Central memory CD8-positive, alpha-beta T cell (primary cell): ENCODE measurements around the gene GCNA.
"Not testable (repeated sequence)": the region's sequence is repeated elsewhere in the genome, so short reads cannot be mapped to it uniquely, and the experiment has no call there.

Experiments
- ATAC-seq: fragments of 150-1000 bp; cut with Tn5 transposase; replicated peaks from 2 replicates; pipeline ENCODE4 v1.10.0; 2022; ENCODE audit warnings: mild to moderate bottlenecking, moderate FRiP score, moderate number of reproducible peaks; ENCODE audit not compliant: poor library complexity, severe bottlenecking; ENCODE audit errors: extremely low read depth
- DNase-seq, 2 donors: peaks; one replicate each; pipeline ENCODE4 v3.0.0; 2021; ENCODE audit warnings: low spot score in 2 of 2
- H3K27ac Mint-ChIP-seq: one replicate; pipeline ENCODE4 v1.8.0; 2022; ENCODE audit warnings: low read depth, mild to moderate bottlenecking, moderate library complexity, mixed read lengths
- H3K27me3 Mint-ChIP-seq: one replicate; pipeline ENCODE4 v1.8.0; 2022; ENCODE audit warnings: mixed read lengths
- H3K36me3 Mint-ChIP-seq: one replicate; pipeline ENCODE4 v1.8.0; 2022; ENCODE audit warnings: mild to moderate bottlenecking, moderate library complexity, mixed read lengths; ENCODE audit not compliant: insufficient read depth
- H3K4me1 Mint-ChIP-seq: one replicate; pipeline ENCODE4 v1.8.0; 2022; ENCODE audit warnings: mixed read lengths
- H3K4me3 Mint-ChIP-seq: one replicate; pipeline ENCODE4 v1.8.0; 2022; ENCODE audit warnings: mild to moderate bottlenecking, moderate library complexity, mixed read lengths
- H3K9me3 Mint-ChIP-seq: one replicate; pipeline ENCODE4 v1.8.0; 2022; ENCODE audit warnings: mixed read lengths

GCNA gene

DNA sequence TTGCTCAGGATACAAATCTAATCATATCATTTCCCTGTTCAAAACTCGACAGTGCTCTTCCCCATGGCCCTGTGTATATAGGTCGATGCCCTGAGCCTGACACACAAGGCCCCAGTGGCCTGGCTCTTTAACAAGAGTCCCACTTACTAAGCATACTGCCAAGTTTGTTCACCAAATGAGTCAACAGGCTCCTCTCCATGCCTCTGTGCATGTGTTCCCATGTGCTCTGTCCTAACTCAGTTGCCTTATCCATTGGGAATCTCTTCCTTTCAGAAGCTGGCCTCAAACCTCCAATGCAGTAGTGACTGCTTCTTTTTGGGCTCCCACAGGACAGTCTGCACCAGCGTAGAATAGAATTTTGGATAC lies 59.0 kb downstream of the GCNA start:
- ATAC-seq (peak; percentile 10), DNase-seq (no peak)
- H3K4me3 Mint-ChIP-seq: no peak overlapping the region

DNA sequence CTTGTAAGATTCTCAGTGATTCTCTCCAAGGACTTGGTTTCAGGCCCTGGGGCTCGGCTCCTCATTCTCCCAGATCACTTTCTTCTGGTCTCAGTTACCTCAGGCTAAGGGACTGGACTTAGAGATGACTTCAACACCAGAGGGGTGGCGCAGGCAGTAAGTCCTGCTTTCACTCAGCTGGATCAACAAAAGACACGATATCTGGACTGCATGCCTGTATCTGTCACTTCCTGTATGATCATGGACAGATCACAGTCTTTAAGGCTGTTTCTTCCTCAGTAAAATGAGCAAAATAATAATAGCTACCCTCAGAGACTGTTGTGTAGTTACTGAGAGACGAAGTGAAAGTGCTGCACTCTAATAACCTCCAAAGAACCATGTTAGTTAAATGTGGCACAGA lies 59.6 kb downstream of the GCNA start:
- Mint-ChIP-seq H3K36me3 (no peaks in the 10 kb centered on the region), H3K4me1 (peaks cover 19% of the 10 kb centered on the region), H3K4me3 (no peak overlapping the region), H3K27ac (no peak overlapping the region), H3K27me3 (no peaks in the 10 kb centered on the region), H3K9me3 (no peaks in the 10 kb centered on the region)
- ATAC-seq (peak; percentile 35), DNase-seq (no peak)

More for the DNA sequence above, 59.0 kb downstream of the GCNA start:
- Mint-ChIP-seq H3K4me1 (peaks cover 19% of the 10 kb centered on the region), H3K36me3 (no peaks in the 10 kb centered on the region), H3K27ac (no peak overlapping the region), H3K9me3 (no peaks in the 10 kb centered on the region), H3K27me3 (no peaks in the 10 kb centered on the region)

DNA sequence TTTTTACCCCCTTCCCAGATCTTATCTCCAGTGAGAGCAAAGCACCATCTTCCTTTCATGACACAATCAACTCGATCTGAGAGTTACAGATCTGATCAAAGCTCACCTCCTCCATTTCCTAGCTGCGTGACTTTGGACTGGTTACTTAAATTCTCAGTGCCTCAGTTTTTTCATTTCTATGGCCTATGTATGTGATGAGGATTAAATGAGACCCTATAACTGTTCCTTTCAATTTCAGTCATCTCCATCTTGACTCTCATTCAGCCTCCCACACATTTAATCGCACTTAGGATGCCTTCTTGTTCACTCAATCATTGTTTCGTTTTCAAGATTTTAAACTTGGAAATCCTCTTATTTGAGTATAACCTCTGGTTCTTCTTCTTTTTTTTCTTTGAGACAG lies 60.2 kb downstream of the GCNA start:
- no peaks in the 10 kb centered on the region for H3K27me3 Mint-ChIP-seq
- peaks cover 19% of the 10 kb centered on the region for H3K4me1 Mint-ChIP-seq
- no peak overlapping the region for H3K4me3 Mint-ChIP-seq
- DNase-seq: no peak
- H3K36me3 Mint-ChIP-seq: no peaks in the 10 kb centered on the region
- no peaks in the 10 kb centered on the region for H3K9me3 Mint-ChIP-seq
- no peak for ATAC-seq
- H3K27ac Mint-ChIP-seq: no peak overlapping the region

DNA sequence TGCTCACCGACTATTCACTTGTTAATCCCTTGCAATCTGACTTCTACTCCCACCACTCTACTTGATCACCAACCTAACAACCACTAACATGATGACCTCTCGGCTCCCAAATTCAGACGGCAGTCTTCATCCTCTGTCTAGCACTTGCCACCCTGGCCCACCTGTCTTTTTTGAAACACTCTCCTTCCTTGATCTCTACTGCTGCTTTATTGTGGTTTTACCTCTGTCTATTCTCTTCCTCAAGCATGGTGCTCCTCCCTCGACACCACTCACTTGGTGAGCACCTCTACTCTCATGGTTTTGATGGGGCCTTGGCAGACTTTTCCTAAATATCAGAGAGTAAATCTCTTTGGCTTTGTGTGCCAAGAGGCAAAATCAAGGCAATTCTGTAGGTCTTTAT lies 61.8 kb downstream of the GCNA start:
- no peaks in the 10 kb centered on the region for H3K9me3 Mint-ChIP-seq
- no peak overlapping the region for H3K27ac Mint-ChIP-seq
- ATAC-seq (peak; percentile 33), DNase-seq (no peak)
- no peaks in the 10 kb centered on the region for H3K36me3 Mint-ChIP-seq
- H3K4me1 Mint-ChIP-seq: peaks cover 19% of the 10 kb centered on the region
- H3K27me3 Mint-ChIP-seq: no peaks in the 10 kb centered on the region
- H3K4me3 Mint-ChIP-seq: no peak overlapping the region

DNA sequence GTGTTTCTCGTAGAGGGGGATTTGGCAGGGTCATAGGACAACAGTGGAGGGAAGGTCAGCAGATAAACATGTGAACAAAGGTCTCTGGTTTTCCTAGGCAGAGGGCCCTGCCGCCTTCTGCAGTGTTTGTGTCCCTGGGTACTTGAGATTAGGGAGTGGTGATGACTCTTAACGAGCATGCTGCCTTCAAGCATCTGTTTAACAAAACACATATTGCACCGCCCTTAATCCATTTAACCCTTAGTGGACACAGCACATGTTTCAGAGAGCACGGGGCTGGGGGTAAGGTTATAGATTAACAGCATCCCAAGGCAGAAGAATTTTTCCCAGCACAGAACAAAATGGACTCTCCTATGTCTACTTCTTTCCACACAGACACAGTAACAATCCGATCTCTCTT lies 66.2 kb downstream of the GCNA start:
- H3K4me3 Mint-ChIP-seq, DNase-seq, H3K4me1 Mint-ChIP-seq, H3K27ac Mint-ChIP-seq, H3K9me3 Mint-ChIP-seq, ATAC-seq, H3K36me3 Mint-ChIP-seq, H3K27me3 Mint-ChIP-seq: not testable (repeated sequence)

DNA sequence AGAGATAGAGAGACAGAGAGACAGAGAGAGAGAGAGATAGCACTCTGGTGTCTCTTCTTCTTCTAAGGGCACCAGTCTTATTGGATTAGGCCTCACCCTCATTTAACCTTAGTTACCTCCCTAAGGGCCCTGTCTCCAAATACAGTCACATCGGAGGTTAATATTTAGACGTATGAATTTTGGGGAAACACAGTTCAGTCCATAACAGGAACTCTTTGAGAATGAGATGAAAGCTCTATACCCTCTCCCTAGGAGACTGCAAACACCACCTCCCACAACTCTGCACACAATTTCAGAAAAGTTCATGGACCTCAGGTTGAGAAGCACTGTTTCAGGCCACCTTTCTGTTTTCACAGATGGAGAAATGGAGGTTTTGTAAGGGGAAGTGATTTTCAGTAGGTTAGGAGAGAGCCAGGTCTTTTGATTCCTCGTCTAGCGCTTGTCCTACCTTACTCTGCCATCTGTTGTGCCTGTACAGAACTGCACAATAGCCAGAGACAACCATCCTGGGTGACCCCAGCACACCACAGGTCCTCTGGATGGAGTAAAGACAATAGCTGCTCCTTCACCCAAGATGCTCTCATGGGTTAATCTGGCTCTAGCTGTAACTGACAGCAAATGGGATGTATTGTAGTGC lies 72.2 kb downstream of the GCNA start:
- ATAC-seq (peak; percentile 70), DNase-seq (peak in 1 of 2 donors; percentile 23)
- H3K27ac Mint-ChIP-seq: no peak overlapping the region
- H3K4me3 Mint-ChIP-seq: no peak overlapping the region
- H3K9me3 Mint-ChIP-seq: no peaks in the 10 kb centered on the region
- no peaks in the 10 kb centered on the region for H3K4me1 Mint-ChIP-seq
- H3K27me3 Mint-ChIP-seq: no peaks in the 10 kb centered on the region
- no peaks in the 10 kb centered on the region for H3K36me3 Mint-ChIP-seq

DNA sequence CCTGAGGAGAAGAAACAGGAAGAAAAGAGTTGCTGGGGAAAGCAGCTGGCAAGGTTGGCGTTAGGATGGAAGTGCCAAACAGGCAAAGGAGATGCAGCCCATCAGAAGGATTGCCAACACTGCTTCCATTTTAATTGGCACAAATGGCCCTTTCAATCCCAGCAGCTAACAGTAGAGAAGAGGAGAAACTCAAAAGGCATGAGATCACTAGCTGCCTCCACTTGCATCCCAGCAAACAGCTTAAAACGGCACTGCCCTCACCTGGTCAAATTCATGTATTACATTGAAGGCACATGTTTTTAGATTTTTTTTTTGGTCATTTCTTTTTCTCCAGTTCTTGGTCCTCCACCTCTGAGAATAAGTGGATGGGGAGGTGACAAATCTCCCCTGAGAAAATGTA lies 74.2 kb downstream of the GCNA start:
- H3K4me3 Mint-ChIP-seq: no peak overlapping the region
- no peaks in the 10 kb centered on the region for H3K27me3 Mint-ChIP-seq
- DNase-seq (peak in 1 of 2 donors; percentile 45), ATAC-seq (peak; percentile 58)
- H3K27ac Mint-ChIP-seq: no peak overlapping the region
- H3K4me1 Mint-ChIP-seq: no peaks in the 10 kb centered on the region
- no peaks in the 10 kb centered on the region for H3K9me3 Mint-ChIP-seq
- no peaks in the 10 kb centered on the region for H3K36me3 Mint-ChIP-seq

DNA sequence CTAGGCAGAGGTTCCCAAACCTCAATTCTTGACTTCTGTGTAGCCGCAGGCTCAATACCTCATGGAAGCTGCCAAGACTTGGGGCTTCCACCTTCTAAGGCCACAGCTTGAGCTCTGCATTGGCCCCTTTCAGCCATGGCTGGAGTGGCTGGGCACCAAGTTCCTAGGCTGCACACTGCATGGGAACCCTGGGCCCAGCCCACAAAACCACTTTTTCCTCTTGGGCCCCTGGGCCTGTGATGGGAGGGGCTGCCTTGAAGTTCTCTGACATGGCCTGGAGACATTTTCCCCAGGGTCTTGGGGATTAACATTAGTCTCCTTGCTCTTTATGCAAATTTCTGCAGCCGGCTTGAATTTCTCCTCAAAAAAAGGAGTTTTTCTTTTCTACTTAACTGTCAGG lies 75.1 kb downstream of the GCNA start:
- no peak for DNase-seq
- H3K9me3 Mint-ChIP-seq: no peaks in the 10 kb centered on the region

DNA sequence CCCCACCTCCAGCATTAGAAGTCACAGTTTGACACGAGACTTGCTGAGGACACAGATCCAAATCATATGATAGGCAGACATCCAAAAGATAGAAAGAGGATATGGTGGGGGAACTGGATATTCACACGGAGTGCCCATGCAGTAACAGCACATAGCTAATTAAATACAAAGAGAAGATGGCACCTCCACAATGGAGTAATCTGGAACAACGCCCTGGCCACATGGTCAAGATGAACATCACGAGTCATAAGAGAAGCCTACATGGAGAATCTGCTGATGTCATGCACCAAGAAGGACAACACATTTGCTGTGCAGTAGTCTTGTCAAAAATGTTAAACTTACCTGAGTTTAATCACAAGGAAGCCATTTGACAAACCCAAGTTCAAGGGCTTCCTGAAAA lies 79.0 kb downstream of the GCNA start:
- DNase-seq: no peak
- Mint-ChIP-seq H3K36me3 (no peaks in the 10 kb centered on the region), H3K4me3 (no peak overlapping the region), H3K27me3 (no peaks in the 10 kb centered on the region), H3K27ac (no peak overlapping the region), H3K9me3 (no peaks in the 10 kb centered on the region), H3K4me1 (peaks cover 2% of the 10 kb centered on the region)
- ATAC-seq: no peak

More for the DNA sequence above, 75.1 kb downstream of the GCNA start:
- no peaks in the 10 kb centered on the region for H3K36me3 Mint-ChIP-seq
- H3K27ac Mint-ChIP-seq: no peak overlapping the region
- no peaks in the 10 kb centered on the region for H3K27me3 Mint-ChIP-seq
- H3K4me1 Mint-ChIP-seq: no peaks in the 10 kb centered on the region
- H3K4me3 Mint-ChIP-seq: no peak overlapping the region
- no peak for ATAC-seq

DNA sequence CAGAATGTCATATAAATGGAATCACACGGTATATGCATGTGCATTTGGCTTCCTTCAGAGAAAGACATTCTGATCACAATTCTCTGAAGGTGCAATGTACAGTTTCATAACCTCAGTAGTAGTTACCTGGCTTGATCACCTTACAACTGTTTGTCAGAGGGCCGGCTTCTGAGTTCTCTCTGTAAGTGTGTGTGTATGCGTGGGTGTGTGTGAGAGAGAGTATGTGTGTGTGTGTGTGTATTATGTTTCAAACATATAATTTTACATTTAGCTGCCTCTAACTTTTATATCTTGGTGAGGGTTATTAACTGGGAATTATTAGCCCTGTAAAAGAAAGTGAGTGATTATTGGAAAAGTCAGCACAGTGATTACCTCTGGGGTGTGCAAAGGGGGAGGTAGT lies 81.1 kb downstream of the GCNA start:
- Mint-ChIP-seq H3K9me3 (no peaks in the 10 kb centered on the region), H3K27ac (no peak overlapping the region), H3K36me3 (no peaks in the 10 kb centered on the region), H3K27me3 (no peaks in the 10 kb centered on the region), H3K4me1 (peaks cover 10% of the 10 kb centered on the region), H3K4me3 (no peak overlapping the region)
- ATAC-seq (no peak), DNase-seq (no peak)

DNA sequence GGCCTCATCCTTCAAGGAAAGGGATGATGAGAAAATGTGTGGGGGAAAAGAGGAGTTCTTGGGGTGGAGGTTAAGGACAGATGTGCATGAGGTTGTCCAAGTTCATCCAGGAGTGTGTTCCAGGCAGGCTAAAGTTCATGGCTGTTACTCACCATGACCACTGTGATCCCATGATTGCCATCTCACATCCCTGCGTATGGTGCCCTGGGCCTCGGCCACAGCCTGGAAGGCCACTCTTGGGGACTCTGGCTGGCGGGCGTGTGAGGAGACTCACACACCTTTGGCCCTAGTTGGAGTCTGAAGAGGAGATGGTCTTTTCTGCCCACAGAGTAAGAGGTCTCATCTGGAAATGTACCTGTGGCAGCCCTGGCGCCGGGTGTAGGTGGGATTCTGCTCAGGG lies 81.7 kb downstream of the GCNA start:
- no peak for ATAC-seq
- H3K9me3 Mint-ChIP-seq: no peaks in the 10 kb centered on the region
- peaks cover 10% of the 10 kb centered on the region for H3K4me1 Mint-ChIP-seq
- H3K27ac Mint-ChIP-seq: no peak overlapping the region
- H3K27me3 Mint-ChIP-seq: no peaks in the 10 kb centered on the region
- DNase-seq: no peak
- H3K4me3 Mint-ChIP-seq: no peak overlapping the region
- H3K36me3 Mint-ChIP-seq: no peaks in the 10 kb centered on the region

DNA sequence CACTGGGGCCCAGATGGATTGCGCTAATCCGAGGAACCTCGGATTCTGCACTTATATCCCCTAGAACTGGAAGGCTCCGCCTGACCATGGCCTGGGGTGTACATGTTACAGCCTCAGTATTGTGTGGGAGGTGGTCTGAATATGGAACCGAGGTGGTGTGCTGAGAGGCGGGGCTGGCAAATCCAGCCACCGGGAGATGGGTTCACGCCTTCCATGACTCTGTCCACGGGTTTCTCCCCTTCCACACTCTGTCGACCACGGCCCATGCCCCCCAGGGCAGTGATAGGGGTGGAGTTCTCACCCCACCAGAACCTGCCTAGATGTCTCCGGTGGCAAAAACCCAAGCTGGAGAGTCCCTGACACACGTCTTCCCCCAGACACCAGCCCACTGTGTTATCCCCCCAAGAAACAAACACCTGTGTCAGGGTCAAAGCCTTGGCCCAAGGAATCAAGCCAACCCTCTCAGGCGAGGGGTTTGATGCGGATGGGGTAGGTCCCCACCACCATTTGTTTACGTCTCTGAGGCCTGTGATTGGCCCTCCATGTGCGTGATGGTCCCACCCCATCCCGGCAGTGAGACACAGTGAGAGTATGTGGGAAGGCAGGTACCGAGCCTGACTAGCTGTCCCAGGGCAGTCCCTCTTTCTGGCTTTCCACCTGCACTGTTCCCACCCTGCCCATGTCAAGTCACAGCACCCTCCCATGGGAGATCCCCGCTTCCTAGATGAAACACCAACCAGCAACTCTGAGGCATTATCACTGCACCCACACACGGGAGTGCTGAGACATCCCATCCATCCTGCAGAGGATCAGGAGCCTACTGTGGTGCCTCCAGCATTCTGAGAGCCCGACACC lies 82.6 kb downstream of the GCNA start:
- Mint-ChIP-seq H3K27me3 (no peaks in the 10 kb centered on the region), H3K9me3 (no peaks in the 10 kb centered on the region), H3K36me3 (no peaks in the 10 kb centered on the region), H3K4me1 (peaks cover 10% of the 10 kb centered on the region), H3K4me3 (no peak overlapping the region), H3K27ac (no peak overlapping the region)
- ATAC-seq (no peak), DNase-seq (no peak)

DNA sequence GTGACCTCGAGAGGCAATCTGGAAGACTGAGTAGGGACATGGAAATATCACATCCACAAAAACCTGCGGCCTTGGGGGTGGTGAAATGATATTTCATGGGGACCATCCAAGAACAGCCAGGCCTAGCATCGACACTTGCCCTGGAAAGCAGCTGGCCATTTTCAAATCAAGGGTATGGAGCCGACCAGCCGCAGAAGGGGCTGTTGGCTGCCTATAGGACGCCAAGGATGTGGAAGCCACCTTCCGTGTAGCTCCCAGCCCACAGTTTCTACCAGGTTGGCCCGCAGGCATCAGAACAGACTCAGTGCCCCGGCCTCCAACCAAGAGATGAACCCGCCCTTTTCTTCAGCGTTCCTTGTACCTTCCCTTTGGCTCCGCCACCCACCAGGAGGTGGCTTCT lies 83.7 kb downstream of the GCNA start:
- DNase-seq (no peak), ATAC-seq (no peak)
- H3K27me3 Mint-ChIP-seq: no peaks in the 10 kb centered on the region
- H3K9me3 Mint-ChIP-seq: no peaks in the 10 kb centered on the region
- H3K27ac Mint-ChIP-seq: peak overlapping the region; percentile 88
- peaks cover 10% of the 10 kb centered on the region for H3K4me1 Mint-ChIP-seq
- no peak overlapping the region for H3K4me3 Mint-ChIP-seq
- no peaks in the 10 kb centered on the region for H3K36me3 Mint-ChIP-seq
